GM18867 (cell line): ENCODE results near the gene PRSS50.

Source experiments
- ATAC-seq: cut with Tn5 transposase; IDR thresholded peaks from one replicate; pipeline ENCODE4 v1.9.1; 2021; ENCODE audit warnings: mild to moderate bottlenecking, moderate library complexity; ENCODE audit not compliant: unreplicated experiment

PRSS50 gene

DNA sequence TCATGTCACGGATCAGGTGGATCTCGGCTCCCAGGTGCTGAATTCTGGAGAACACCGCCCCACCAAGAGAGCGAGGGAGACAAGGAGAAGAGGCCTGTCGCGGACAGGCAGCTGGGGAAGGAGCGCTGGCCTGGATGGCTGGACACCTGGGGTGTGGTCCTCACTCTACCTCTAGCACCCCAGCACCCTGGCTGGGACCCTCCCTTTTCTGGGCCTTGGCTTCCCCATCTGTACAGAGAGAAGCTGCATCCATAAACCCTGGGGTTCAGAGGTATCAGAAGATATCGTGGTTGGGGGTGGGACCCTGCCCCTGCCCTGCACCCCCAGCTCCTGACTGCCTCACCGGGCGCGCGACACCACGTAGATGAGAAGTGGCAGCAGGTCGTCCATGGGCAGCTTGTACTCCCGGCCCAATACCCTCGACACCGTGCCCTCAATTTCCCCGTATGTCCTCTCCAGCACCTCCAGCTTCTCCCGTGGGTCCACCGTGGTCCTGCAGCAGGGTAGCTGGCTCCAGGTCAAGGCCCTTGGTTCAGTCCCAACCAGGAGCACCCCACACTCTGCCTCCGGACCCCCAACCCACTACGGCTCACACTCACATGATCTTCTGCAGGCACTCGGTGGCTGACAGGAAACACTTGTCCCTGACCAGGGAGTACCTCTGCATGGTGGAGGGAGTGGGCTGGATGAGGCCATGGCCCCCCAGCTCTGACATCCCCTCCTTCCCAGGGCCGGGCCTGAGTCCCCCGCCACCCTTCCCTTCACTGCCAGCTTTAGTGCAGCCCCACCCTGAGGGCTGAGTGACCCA, 45.9 kb downstream of the PRSS50 start:
- no peak for ATAC-seq

GRCh38 chr3:46670891-46671427, 46.7 kb downstream of the PRSS50 start:
- ATAC-seq = no peak

- no peak for ATAC-seq
Observed at GRCh38 chr3:46670000-46670890, 47.4 kb downstream of the PRSS50 start.

DNA sequence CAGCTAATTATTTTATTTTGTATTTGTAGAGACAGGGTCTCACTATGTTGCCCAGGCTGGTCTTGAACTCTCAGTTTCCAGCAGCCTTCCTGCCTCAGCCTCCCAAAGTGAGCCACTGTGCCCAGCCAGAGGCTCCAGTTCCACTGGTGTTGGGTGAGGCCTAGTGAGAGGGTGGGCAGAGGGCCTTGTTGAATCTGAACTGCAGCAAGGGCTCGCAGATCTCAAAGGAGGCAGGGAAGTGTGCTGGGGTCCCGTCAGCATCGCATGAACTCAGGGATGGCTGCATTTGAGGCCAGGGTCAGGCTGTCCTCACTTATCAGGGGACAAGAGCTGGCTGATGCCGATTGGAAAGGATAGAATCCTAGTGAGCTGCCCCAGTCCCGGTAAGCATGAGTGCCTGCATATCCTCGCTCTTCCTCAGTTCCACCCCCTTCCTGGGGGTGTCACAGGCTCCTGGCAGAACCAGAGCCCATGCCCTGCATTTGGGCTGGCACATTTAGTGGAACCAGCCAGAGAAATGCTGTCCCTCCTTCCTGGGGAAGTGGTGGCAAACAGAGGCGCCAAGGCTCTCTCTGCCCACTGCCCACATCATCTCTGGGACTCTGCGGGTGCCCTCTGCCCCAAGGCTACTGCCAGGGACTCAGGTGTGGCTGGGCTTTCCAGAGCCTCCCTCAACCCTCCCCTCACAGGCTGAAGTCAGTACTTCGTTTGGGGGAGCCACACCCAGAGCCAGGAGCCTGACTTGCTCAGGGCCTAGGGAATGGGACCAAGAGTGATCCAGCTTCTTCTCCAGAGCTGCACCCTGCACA, 48.3 kb downstream of the PRSS50 start:
- no peak for ATAC-seq

GRCh38 chr3:46668591-46668990, 49.1 kb downstream of the PRSS50 start:
- ATAC-seq = no peak

DNA sequence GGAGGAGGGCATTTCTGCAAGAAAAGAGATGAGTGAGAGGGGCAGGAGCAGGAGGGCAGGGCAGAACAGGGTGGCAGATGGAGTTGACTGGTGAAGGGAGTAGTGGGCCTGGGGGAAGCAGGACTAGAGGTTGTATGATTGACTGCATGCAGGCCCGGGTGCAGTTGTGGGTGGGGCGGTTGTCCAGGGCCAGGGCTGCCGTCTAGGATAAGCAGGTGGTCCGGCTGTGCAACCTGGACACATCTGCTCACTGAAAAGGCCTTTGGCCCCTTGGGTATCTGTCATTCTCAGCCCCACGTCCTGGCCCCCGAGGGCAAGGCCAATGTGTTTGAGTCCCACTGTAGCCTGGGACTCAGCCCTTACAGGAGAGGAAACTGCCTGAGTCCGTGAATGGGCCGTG, 49.6 kb downstream of the PRSS50 start:
- ATAC-seq = no peak

- no peak for ATAC-seq
Observed at GRCh38 chr3:46667657-46668056, 50.0 kb downstream of the PRSS50 start.

DNA sequence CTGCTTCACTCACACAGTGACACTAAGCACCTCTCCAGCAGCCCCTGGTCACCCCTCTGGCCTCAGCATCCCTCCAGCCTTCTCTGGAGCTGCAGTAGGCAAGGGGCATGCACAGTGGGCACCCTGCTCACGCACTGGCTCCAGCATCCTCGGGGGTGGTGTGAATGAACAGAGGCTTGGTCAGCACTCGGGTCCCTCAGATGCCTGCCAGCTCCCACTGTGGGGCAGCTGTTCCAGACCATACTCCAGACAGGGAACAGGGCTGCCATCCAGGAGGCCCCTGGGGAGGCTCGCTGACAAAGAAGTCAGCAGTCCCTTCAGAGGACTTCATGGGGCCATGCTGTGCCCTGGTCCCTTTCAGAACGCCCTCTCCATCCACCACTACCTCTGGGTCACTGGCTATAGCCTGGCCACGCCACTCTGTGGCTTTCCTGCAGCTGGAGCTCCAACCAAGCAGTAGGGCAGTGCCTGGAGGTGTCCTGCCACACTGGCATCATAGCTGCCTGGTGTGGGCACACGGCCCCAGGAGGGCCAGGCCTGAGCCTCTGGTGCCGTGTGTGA, 50.5 kb downstream of the PRSS50 start:
- no peak for ATAC-seq

- ATAC-seq = no peak
Observed at GRCh38 chr3:46666453-46666845, 51.2 kb downstream of the PRSS50 start.

DNA sequence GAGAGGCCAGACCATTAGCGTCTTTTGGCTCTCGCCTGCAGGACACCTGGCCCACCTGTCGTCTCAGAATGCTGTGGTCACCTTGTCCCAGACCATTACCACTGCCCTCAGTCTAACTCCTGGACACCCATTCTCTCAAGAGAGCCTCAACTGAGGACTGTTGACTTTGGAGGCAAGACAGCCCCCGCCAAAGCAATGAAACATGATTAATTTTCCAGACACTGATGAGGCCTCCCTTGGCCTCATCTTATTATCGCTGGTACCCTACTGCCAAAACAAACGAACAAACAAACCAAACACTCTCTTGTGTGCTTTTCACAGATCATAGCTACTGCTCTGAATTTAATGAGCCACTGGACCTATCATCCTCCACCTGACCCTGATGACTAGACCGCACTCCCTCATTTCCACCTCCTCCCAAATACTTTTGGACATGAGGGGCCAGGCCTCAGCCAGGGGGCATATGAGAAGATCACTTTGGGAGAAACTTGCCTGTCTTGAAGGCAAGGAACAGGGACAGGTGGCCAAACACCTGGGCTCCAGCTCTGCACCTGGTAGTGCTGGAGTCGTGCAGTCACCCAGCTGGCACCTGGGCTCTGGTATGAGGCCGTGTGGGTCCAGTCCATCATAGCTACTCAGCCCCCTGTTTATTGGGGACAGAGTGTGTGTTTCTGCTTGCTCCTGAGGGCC, 51.8 kb downstream of the PRSS50 start:
- ATAC-seq = no peak

GRCh38 chr3:46664971-46665762, 52.5 kb downstream of the PRSS50 start:
- no peak for ATAC-seq

DNA sequence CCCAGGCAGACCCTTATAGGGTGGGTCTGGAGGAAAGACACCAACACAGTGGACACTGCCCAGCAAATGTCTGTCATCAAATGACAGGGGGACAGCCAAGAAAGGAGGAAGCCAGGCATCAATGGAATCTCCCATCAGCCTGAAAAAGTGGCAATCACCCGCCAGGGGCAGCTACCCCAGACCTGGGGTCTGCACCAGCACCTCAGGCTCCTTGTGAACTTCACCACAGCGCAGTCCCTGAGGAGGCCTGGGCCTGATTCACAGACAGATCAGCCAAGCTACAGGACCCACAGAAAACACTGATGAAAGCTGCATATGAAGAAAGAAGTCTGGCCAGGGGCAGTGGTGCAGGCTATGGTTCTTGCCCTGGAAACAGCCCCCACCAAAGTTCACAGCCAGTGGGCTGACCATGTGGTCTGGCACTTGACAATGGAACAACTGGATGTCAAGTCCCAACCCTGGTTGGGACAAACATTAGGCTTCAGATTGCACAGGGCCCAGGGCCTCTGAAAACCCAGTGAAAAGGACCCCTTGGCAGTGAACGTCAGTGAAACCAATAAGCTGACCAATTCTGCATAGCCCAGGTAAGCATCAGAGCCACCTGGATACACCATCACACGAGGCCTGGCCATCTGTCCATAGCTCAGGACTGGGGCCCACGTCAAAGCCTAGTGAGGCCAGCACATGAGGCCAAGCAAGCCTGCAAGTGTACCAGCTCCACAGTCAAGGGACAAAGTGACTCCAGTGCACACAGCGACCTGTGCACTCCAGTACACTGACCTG, 53.3 kb downstream of the PRSS50 start:
- ATAC-seq = no peak

DNA sequence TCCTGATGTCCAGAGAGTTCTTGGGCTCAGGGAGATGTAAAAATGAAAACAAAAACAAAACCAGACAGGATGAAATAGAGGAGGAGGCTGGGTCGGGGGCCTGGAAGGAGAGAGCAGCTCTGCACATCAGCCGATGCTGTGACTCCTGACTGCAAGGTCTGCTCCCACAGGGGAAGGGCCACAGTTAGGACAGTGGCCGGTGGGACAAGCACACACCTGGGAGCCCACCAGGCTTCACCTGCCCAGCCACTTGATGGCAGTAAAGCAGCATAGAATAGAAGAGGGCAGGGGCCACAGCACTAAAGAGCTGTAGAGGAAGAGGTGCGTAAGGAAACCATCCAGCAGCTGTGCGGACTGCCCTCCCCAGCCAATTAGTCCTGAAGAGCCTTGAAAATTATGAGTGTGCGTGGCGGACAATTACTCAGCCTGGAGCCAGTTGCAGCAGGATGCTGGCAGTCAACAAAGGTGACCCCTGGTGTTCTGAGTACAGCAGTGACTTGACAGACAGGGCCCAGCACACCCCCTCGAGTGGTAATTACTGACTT, 54.0 kb downstream of the PRSS50 start:
- no peak for ATAC-seq

DNA sequence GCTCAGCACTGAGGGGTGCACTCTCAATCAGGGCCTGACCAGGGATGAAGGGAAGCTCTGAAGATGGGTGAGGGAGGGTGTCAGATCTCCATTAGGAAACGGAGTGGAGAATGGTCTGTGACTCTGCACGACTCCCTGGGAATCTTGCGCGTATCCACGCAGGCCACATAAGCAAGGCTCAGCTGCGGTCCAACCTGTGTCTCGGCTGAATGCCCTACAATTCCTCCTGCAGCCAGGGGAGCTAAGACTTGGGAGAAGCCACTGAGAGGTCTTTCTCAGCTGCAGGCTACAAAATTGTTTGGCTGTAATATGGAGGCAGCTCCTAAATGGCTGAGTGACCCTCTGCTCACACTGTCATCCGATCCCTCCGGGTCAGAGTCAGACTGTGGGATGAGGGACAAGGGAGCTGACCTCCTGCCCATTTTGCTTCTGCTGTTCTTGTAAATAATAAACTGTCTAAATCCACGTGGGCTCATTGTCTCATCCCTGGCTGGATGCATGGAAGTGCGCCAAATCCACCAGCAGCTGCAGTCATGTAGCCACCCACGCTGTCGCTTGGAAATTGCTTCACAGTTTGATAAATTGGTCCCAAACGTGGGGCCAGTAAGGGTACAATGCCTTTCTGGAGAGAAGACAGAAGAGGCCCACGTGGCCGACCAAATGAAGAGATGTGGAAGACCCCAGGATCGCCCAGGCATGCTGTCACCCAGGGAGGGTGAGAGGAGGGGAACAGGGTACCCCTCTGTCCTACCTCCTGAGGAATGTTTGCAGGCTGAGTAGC, 54.7 kb downstream of the PRSS50 start:
- no peak for ATAC-seq
